ENCODE data around the gene CDH22. TPM values are rescaled to one million over a fixed set of nuclear protein-coding genes. Genes with fewer than 3 reads are reported as not detected.

The CDH22 gene
- total RNA-seq, 1 donor from 2014 or later = 0.18 TPM

GRCh38 chr20:46219190-46219589 is 89.1 kb downstream of the CDH22 start:
- no peaks in the 10 kb centered on the region for H3K9me3 Mint-ChIP-seq
- no peak overlapping the region for H3K27ac Mint-ChIP-seq
- peaks cover 47% of the 10 kb centered on the region for H3K27me3 Mint-ChIP-seq (ENCODE audit: low read depth)
- TF ChIP-seq, protein P1, sequence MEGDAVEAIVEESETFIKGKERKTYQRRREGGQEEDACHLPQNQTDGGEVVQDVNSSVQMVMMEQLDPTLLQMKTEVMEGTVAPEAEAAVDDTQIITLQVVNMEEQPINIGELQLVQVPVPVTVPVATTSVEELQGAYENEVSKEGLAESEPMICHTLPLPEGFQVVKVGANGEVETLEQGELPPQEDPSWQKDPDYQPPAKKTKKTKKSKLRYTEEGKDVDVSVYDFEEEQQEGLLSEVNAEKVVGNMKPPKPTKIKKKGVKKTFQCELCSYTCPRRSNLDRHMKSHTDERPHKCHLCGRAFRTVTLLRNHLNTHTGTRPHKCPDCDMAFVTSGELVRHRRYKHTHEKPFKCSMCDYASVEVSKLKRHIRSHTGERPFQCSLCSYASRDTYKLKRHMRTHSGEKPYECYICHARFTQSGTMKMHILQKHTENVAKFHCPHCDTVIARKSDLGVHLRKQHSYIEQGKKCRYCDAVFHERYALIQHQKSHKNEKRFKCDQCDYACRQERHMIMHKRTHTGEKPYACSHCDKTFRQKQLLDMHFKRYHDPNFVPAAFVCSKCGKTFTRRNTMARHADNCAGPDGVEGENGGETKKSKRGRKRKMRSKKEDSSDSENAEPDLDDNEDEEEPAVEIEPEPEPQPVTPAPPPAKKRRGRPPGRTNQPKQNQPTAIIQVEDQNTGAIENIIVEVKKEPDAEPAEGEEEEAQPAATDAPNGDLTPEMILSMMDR (IDR thresholded peaks at IDR 0.05; ENCODE audit: unreplicated experiment) = no peak
- peaks cover 5% of the 10 kb centered on the region for H3K4me1 Mint-ChIP-seq
- H3K36me3 Mint-ChIP-seq = no peaks in the 10 kb centered on the region
- H3K4me3 Mint-ChIP-seq = no peak overlapping the region
- no peak for DNase-seq (ENCODE audit: low spot score in 2 of 2, unreplicated experiment in 2 of 2)

DNA sequence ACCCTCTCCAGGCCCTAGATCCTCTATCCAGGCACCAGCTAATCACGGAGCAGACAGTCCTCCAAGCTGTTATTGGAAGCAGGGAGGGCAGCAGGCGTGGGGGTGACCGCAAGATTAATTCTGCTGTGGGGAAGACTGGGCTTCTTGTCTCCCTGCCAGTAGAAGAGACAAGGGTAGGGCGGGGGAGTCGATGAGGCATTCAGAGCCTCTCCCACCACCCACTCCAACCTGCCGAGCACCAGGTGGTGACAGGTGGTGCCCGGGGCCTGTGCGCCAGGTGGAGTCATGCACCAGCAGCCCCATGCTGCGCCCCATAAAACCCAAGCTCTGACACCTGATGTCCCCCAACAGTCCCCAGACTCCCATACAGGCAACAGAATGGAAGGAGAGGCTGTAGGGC is 89.6 kb downstream of the CDH22 start:
- no peak for DNase-seq (ENCODE audit: low spot score in 2 of 2, unreplicated experiment in 2 of 2)
- no peak overlapping the region for H3K27ac Mint-ChIP-seq
- peaks cover 5% of the 10 kb centered on the region for H3K4me1 Mint-ChIP-seq
- H3K27me3 Mint-ChIP-seq (ENCODE audit: low read depth) = peaks cover 46% of the 10 kb centered on the region
- H3K36me3 Mint-ChIP-seq = no peaks in the 10 kb centered on the region
- TF ChIP-seq, protein P1 (IDR thresholded peaks at IDR 0.05; ENCODE audit: unreplicated experiment) = no peak
- no peaks in the 10 kb centered on the region for H3K9me3 Mint-ChIP-seq
- no peak overlapping the region for H3K4me3 Mint-ChIP-seq

DNA sequence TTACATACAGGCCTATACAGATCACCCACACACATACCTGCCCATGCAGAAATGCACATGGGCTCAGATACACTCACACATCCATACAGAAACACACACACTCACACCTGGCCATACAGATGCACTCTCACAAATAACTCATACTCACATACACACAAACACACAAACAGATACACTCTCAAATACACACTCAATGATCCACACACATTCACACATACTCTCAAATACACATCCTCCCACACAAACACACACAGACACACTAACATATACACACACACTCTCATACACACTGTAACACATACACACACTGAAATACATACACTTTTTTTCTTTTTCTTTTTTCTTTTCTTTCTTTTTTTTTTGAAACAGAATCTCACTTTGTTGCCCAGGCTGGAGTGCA is 90.7 kb downstream of the CDH22 start:
- Mint-ChIP-seq H3K4me1 (peaks cover 5% of the 10 kb centered on the region), H3K27me3 (ENCODE audit: low read depth) (peaks cover 37% of the 10 kb centered on the region), H3K4me3 (no peak overlapping the region), H3K27ac (no peak overlapping the region), H3K36me3 (no peaks in the 10 kb centered on the region), H3K9me3 (no peaks in the 10 kb centered on the region)
- DNase-seq (ENCODE audit: low spot score in 2 of 2, unreplicated experiment in 2 of 2) = no peak
- TF ChIP-seq, protein P1 (IDR thresholded peaks at IDR 0.05; ENCODE audit: unreplicated experiment) = no peak

DNA sequence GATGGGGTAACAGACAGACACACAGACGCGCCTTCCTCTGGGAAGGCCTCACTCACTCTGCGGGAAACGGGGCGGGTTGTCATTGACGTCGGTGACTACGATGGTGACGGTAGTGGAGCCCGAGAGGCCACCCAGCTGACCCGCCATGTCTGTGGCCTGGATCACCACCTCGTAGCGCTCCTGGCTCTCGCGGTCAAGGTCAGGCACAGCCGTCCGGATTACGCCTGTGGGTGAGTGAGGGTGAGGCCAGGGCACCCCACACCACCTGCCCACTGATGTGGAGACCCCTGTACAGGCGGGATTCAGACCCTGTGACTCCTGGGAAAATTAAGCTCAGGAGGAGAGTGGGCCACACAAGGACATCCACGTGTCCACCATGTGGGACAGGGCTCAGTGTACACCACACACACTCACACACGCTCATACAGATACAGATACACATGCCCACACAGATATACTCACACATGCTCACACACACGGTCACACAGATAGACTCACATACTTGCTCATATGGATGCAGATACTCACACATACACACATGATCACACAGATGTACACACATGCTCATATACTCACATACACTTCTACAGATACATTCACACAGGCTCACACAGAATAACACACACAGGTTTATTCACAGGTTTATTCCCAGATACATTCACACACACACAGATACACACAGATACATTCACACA is 91.4 kb downstream of the CDH22 start:
- H3K36me3 Mint-ChIP-seq = no peaks in the 10 kb centered on the region
- H3K4me1 Mint-ChIP-seq = peaks cover 5% of the 10 kb centered on the region
- H3K4me3 Mint-ChIP-seq = no peak overlapping the region
- TF ChIP-seq, protein P1 (IDR thresholded peaks at IDR 0.05; ENCODE audit: unreplicated experiment) = no peak
- peaks cover 39% of the 10 kb centered on the region for H3K27me3 Mint-ChIP-seq (ENCODE audit: low read depth)
- no peaks in the 10 kb centered on the region for H3K9me3 Mint-ChIP-seq
- no peak for DNase-seq (ENCODE audit: low spot score in 2 of 2, unreplicated experiment in 2 of 2)
- H3K27ac Mint-ChIP-seq = no peak overlapping the region

DNA sequence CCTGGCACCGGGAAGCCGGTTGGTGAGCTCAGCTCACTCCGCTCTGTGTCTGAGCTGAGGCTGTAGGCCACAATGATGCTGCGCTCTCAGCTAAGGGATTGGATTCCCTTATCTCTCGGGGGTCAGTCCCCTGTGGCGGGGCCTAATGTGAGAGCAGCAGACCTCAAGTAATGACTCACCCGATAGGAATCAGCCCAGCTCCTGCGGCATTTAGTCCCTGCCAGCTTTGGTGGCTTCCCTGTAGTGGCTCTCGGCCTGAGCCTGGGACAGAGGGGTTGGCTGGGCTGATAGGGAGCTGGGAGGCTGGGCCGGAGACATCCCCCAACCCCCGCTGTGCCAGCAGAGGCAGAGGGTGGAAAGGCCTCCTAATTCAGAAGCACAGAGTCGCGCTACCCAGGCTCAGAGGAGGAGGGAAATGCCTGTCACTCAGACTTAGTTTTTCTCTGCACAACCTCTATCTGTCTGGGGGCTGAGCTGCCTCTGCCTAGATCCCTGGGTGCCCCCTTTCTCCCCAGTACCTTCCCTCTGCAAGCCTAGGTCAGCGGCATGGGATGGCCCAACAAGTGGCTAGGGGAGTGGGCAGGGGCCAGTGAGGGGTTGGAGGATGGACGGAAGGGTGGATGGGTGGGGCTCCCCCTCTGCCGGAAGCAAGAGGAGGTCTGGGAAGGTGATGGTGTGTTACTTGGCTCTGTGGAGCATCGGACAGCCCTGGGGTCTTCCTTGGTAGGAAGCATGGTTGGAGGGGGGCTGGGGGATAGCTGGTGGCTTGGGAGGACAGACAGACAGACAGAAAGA is 92.2 kb downstream of the CDH22 start:
- Mint-ChIP-seq H3K27ac (no peak overlapping the region), H3K4me1 (peaks cover 5% of the 10 kb centered on the region), H3K9me3 (no peaks in the 10 kb centered on the region), H3K4me3 (no peak overlapping the region), H3K27me3 (ENCODE audit: low read depth) (peaks cover 41% of the 10 kb centered on the region), H3K36me3 (no peaks in the 10 kb centered on the region)
- TF ChIP-seq, protein P1 (IDR thresholded peaks at IDR 0.05; ENCODE audit: unreplicated experiment) = no peak
- DNase-seq (ENCODE audit: low spot score in 2 of 2, unreplicated experiment in 2 of 2) = no peak

Measured in mesothelial cell of epicardium (in vitro differentiated cells).